Mesothelial cell of epicardium (in vitro differentiated cells): ENCODE data around the gene PDZRN4. TPM values are rescaled to one million over a fixed set of nuclear protein-coding genes. Genes with fewer than 3 reads are reported as not detected.

Experiments used
- DNase-seq, 2 experiments: peaks; one replicate each; pipeline ENCODE4 v3.0.0; 2021; ENCODE audit warnings: low spot score in 2 of 2; ENCODE audit not compliant: unreplicated experiment in 2 of 2
- H3K27ac Mint-ChIP-seq: 2 replicates; pipeline ENCODE4 v1.8.0; 2021; ENCODE audit warnings: mixed read lengths
- H3K27me3 Mint-ChIP-seq: 2 replicates; pipeline ENCODE4 v1.8.0; 2021; ENCODE audit warnings: low read depth, mixed read lengths
- H3K36me3 Mint-ChIP-seq: 2 replicates; pipeline ENCODE4 v1.8.0; 2021; ENCODE audit warnings: mixed read lengths
- H3K4me1 Mint-ChIP-seq: 2 replicates; pipeline ENCODE4 v1.8.0; 2021; ENCODE audit warnings: mixed read lengths
- H3K4me3 Mint-ChIP-seq: 2 replicates; pipeline ENCODE4 v1.8.0; 2021; ENCODE audit warnings: mild to moderate bottlenecking, moderate library complexity, mixed read lengths
- H3K9me3 Mint-ChIP-seq: 2 replicates; pipeline ENCODE4 v1.8.0; 2021; ENCODE audit warnings: mixed read lengths
- total RNA-seq: library from RNA; stranded (reverse); gene quantifications from 3 replicates; pipeline ENCODE4 v1.2.1, GENCODE V29; 2021
- TF ChIP-seq, protein P1 (sequence below): fragments of 200-600 bp; sonication (generic); IDR thresholded peaks from one replicate; pipeline ENCODE4 v1.5.0; 2021; ENCODE audit warnings: antibody characterized with exemption; ENCODE audit not compliant: unreplicated experiment

Gene PDZRN4
- total RNA-seq, result 1.4 to 1.5 TPM (median 1.4 TPM) in 3 replicates

DNA sequence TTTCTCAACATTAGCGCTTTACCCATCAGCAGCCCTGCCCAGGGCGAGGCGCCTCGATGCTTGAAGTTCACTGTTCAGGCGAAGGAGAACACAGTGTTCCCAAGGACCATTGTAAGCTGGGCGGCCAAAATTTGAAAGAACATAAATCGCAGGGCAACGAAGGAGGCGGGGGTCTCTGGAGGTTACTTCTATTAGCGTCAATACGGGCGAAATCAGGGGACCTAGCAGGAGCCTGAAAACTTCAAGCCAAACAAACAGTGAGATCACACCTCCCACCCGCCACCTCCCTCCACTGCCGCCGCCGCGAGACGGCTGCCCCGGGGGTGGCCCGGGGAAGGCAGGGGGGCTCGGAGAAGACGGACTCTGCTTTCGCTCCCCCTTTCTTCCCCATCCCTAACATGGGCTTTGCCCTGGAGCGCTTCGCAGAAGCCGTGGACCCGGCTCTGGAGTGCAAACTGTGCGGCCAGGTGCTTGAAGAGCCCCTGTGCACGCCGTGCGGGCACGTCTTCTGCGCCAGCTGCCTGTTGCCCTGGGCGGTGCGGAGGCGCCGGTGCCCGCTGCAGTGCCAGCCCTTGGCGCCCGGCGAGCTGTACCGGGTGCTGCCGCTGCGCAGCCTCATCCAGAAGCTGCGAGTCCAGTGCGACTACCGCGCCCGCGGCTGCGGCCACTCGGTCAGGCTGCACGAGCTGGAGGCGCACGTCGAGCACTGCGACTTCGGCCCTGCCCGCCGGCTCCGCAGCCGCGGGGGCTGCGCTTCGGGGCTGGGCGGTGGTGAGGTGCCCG lies at the start of gene PDZRN4:
Gene PDZRN4 (plus strand): TSS at position 263 of the 783 bp plus-strand sequence.
- Mint-ChIP-seq H3K27me3 (peaks cover 51% of the 10 kb centered on the region), H3K4me1 (peaks cover 22% of the 10 kb centered on the region), H3K36me3 (no peaks in the 10 kb centered on the region), H3K27ac (no peak within 1 kb of the TSS), H3K9me3 (no peaks in the 10 kb centered on the region), H3K4me3 (peak within 1 kb of the TSS; percentile 70)
- peak in 1 of 2 experiments; percentile 53 for DNase-seq
- TF ChIP-seq, protein P1, sequence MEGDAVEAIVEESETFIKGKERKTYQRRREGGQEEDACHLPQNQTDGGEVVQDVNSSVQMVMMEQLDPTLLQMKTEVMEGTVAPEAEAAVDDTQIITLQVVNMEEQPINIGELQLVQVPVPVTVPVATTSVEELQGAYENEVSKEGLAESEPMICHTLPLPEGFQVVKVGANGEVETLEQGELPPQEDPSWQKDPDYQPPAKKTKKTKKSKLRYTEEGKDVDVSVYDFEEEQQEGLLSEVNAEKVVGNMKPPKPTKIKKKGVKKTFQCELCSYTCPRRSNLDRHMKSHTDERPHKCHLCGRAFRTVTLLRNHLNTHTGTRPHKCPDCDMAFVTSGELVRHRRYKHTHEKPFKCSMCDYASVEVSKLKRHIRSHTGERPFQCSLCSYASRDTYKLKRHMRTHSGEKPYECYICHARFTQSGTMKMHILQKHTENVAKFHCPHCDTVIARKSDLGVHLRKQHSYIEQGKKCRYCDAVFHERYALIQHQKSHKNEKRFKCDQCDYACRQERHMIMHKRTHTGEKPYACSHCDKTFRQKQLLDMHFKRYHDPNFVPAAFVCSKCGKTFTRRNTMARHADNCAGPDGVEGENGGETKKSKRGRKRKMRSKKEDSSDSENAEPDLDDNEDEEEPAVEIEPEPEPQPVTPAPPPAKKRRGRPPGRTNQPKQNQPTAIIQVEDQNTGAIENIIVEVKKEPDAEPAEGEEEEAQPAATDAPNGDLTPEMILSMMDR, result no peak

DNA sequence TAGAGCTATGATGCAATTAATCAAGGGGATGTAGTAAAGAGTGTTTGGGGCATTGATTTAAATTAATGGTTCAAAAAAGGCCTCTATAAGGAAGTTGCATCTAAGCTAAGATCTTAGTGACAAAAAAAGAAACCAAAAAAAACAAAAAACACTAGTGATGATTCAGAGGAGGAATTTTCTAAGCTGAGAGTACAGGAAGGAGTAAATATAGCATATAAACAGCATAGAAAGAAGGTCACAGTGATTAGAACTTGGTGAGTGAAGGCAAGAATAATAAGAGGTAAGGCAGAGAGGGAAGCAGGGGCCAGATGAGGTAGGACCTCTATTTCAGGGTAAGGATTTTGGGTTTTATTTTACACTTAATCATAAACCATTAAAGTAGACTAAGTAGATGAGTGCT lies 48.0 kb upstream of the PDZRN4 start:
- no peak for DNase-seq
- Mint-ChIP-seq H3K27ac (peak overlapping the region; percentile 52), H3K9me3 (peaks cover 9% of the 10 kb centered on the region), H3K27me3 (no peaks in the 10 kb centered on the region), H3K4me3 (no peak overlapping the region), H3K36me3 (no peaks in the 10 kb centered on the region), H3K4me1 (peaks cover 21% of the 10 kb centered on the region)
- TF ChIP-seq, protein P1, result no peak

DNA sequence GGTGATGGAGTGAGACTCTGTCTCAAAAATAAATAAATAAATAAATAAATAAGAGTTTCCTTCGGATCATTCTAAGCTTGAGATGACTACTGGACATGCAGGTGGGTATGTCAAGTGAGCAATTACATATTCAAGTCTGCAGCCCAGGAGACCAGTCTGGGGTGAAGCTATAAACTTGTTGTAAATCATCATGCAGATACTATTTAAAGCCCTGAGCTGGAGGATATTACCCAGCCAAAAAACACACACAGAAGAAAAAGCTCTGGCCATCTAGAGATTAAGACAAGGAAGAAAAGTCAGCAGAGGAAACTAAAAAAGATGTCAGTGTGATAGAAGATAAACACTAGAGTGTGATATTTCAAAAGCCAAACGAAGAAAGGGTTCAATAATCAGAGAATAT lies 47.0 kb upstream of the PDZRN4 start:
- TF ChIP-seq, protein P1, result no peak
- Mint-ChIP-seq H3K36me3 (no peaks in the 10 kb centered on the region), H3K9me3 (peaks cover 9% of the 10 kb centered on the region), H3K4me1 (peaks cover 21% of the 10 kb centered on the region), H3K27me3 (no peaks in the 10 kb centered on the region), H3K27ac (no peak overlapping the region), H3K4me3 (no peak overlapping the region)
- DNase-seq, result no peak

DNA sequence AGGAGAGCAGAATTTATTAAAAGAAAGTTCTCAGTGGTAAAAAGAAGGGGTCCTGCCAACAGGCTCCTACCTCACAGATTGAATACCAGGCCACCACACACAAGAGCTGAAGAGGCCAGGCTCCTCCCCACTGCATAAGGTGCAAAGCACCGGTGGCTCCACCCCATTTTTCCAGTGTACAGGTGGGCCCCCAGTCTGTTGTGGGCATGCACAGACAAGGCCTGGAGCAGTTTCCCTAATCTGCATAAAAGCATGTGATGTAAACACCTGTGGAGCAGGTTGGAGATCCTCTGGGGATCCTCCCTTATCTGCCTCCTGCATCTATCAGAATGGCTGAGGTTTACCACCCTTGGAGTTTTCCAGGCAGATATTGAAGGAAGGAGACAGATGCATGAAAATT lies 45.7 kb upstream of the PDZRN4 start:
- H3K36me3 Mint-ChIP-seq, result no peaks in the 10 kb centered on the region
- no peak overlapping the region for H3K4me3 Mint-ChIP-seq
- peaks cover 10% of the 10 kb centered on the region for H3K9me3 Mint-ChIP-seq
- H3K27ac Mint-ChIP-seq, result no peak overlapping the region
- no peak for DNase-seq
- no peaks in the 10 kb centered on the region for H3K27me3 Mint-ChIP-seq
- TF ChIP-seq, protein P1, result no peak
- H3K4me1 Mint-ChIP-seq, result peaks cover 21% of the 10 kb centered on the region

DNA sequence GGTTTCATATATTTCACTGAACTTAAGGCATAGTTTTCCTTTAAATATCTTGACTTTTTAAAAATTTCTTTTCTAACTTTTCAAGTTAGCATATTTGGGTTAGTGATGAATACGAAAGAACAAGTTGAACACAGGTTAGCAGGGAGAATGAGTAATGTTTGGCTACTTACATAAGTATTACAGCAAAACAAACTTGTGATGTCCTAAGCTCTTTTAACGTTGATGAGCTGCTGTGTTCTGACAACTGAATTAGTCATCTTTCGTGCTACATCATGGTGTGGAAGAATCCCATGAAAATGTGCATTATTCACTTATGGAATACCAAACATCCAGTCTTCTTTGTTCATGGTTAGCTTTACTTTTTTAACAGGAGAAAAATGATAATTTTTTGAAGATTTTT lies 36.3 kb upstream of the PDZRN4 start:
- no peaks in the 10 kb centered on the region for H3K4me1 Mint-ChIP-seq
- H3K36me3 Mint-ChIP-seq, result no peaks in the 10 kb centered on the region
- peaks cover 16% of the 10 kb centered on the region for H3K9me3 Mint-ChIP-seq
- H3K27ac Mint-ChIP-seq, result no peak overlapping the region
- no peak for DNase-seq
- TF ChIP-seq, protein P1, result no peak
- H3K4me3 Mint-ChIP-seq, result no peak overlapping the region
- peaks cover under 1% of the 10 kb centered on the region for H3K27me3 Mint-ChIP-seq
